ENCODE results near the gene TAF15.
A peak's percentile ranks its signal among the peaks of the same experiment; 100 is the strongest.

Gene TAF15

GRCh38 chr17:35788477-35789368 is 20.6 kb upstream of the TAF15 start:
- no peak for DNase-seq

- no peak for DNase-seq
These were observed 18.4 kb upstream of the TAF15 start for GRCh38 chr17:35790841-35791240.

GRCh38 chr17:35791681-35792350 is 17.5 kb upstream of the TAF15 start:
- no peak for DNase-seq

- DNase-seq = no peak
These were observed 16.0 kb upstream of the TAF15 start for GRCh38 chr17:35793257-35793656.

GRCh38 chr17:35795007-35795870 is 14.0 kb upstream of the TAF15 start, which contains the start of gene MMP28:
TSS of gene MMP28 (minus strand) at chr17:35795641. CDS start at chr17:35795377, 264 bp downstream.
- peak; percentile 16 for DNase-seq

GRCh38 chr17:35795871-35796265 is 13.4 kb upstream of the TAF15 start:
- no peak for DNase-seq

- DNase-seq = no peak
These were observed 12.3 kb upstream of the TAF15 start for GRCh38 chr17:35796942-35797341.

- no peak for DNase-seq
These were observed 11.9 kb upstream of the TAF15 start for GRCh38 chr17:35797370-35797769.

GRCh38 chr17:35797918-35798317 is 11.4 kb upstream of the TAF15 start:
- no peak for DNase-seq

GRCh38 chr17:35799942-35800341 is 9.3 kb upstream of the TAF15 start:
- DNase-seq = no peak

- no peak for DNase-seq
These were observed 7.6 kb upstream of the TAF15 start for GRCh38 chr17:35801583-35802224.

GRCh38 chr17:35804658-35805192 is 4.6 kb upstream of the TAF15 start:
- DNase-seq = peak; percentile 43

GRCh38 chr17:35807371-35808144 is 1.7 kb upstream of the TAF15 start:
- no peak for DNase-seq

- no peak for DNase-seq
These were observed 883 bp upstream of the TAF15 start for GRCh38 chr17:35808240-35808961.

- DNase-seq = peak; percentile 61
These were observed 674 bp downstream of the TAF15 start for GRCh38 chr17:35809855-35810461.

GRCh38 chr17:35811759-35812158 is 2.5 kb downstream of the TAF15 start:
- DNase-seq = no peak

- DNase-seq = no peak
These were observed 3.2 kb downstream of the TAF15 start for GRCh38 chr17:35812456-35812855.

GRCh38 chr17:35816723-35817122 is 7.4 kb downstream of the TAF15 start:
- no peak for DNase-seq

GRCh38 chr17:35817196-35817595 is 7.9 kb downstream of the TAF15 start:
- DNase-seq = no peak

- no peak for DNase-seq
These were observed 10.2 kb downstream of the TAF15 start for GRCh38 chr17:35819455-35819854.
